ENCODE results near the gene LIPG.

DNA sequence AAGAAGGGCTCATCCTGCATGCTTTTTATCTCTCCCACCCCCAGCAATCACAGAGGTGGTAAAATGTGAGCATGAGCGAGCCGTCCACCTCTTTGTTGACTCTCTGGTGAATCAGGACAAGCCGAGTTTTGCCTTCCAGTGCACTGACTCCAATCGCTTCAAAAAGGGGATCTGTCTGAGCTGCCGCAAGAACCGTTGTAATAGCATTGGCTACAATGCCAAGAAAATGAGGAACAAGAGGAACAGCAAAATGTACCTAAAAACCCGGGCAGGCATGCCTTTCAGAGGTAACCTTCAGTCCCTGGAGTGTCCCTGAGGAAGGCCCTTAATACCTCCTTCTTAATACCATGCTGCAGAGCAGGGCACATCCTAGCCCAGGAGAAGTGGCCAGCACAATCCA is 19.5 kb downstream of the LIPG start:
- TF ChIP-seq, protein P1, sequence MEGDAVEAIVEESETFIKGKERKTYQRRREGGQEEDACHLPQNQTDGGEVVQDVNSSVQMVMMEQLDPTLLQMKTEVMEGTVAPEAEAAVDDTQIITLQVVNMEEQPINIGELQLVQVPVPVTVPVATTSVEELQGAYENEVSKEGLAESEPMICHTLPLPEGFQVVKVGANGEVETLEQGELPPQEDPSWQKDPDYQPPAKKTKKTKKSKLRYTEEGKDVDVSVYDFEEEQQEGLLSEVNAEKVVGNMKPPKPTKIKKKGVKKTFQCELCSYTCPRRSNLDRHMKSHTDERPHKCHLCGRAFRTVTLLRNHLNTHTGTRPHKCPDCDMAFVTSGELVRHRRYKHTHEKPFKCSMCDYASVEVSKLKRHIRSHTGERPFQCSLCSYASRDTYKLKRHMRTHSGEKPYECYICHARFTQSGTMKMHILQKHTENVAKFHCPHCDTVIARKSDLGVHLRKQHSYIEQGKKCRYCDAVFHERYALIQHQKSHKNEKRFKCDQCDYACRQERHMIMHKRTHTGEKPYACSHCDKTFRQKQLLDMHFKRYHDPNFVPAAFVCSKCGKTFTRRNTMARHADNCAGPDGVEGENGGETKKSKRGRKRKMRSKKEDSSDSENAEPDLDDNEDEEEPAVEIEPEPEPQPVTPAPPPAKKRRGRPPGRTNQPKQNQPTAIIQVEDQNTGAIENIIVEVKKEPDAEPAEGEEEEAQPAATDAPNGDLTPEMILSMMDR (conservative IDR thresholded peaks at IDR 0.05; ENCODE audit: low read length) = no peak
- TF ChIP-seq EZH2phosphoT487 (IDR thresholded peaks at IDR 0.05; ENCODE audit: borderline replicate concordance) = no peak
